Measurements from ENCODE around the gene WDR45.
A peak's percentile ranks its signal among the peaks of the same experiment; 100 is the strongest.

Gene WDR45

GRCh38 chrX:49103637-49104036 lies 23.9 kb upstream of the WDR45 start:
- in situ Hi-C loops (cut with HindIII; ENCODE audit: low pct_unique_long_range_greater_than_20kb, low sequenced_read_pairs), result no loop called here
- TF ChIP-seq JUND (IDR thresholded peaks at IDR 0.05; ENCODE audit: low read depth), result no peak
- DNase-seq (ENCODE audit: low read depth in 1 of 2, low spot score in 1 of 2), result no peak

- TF ChIP-seq JUND (IDR thresholded peaks at IDR 0.05; ENCODE audit: low read depth), result no peak
- in situ Hi-C loops (cut with HindIII; ENCODE audit: low pct_unique_long_range_greater_than_20kb, low sequenced_read_pairs), result no loop called here
- DNase-seq (ENCODE audit: low read depth in 1 of 2, low spot score in 1 of 2), result no peak
Measured at GRCh38 chrX:49102190-49102589, 22.5 kb upstream of the WDR45 start.

- in situ Hi-C loops (cut with HindIII; ENCODE audit: low pct_unique_long_range_greater_than_20kb, low sequenced_read_pairs), result no loop called here
- TF ChIP-seq JUND (IDR thresholded peaks at IDR 0.05; ENCODE audit: low read depth), result no peak
- no peak for DNase-seq (ENCODE audit: low read depth in 1 of 2, low spot score in 1 of 2)
Measured at GRCh38 chrX:49101629-49101984, 21.9 kb upstream of the WDR45 start.

- no peak for TF ChIP-seq JUND (IDR thresholded peaks at IDR 0.05; ENCODE audit: low read depth)
- DNase-seq (ENCODE audit: low read depth in 1 of 2, low spot score in 1 of 2), result peak; percentile 96 to 98
- in situ Hi-C loops (cut with HindIII; ENCODE audit: low pct_unique_long_range_greater_than_20kb, low sequenced_read_pairs), result no loop called here
Measured at GRCh38 chrX:49100704-49101628, 21.3 kb upstream of the WDR45 start.

- no peak for DNase-seq (ENCODE audit: low read depth in 1 of 2, low spot score in 1 of 2)
- no peak for TF ChIP-seq JUND (IDR thresholded peaks at IDR 0.05; ENCODE audit: low read depth)
- in situ Hi-C loops (cut with HindIII; ENCODE audit: low pct_unique_long_range_greater_than_20kb, low sequenced_read_pairs), result no loop called here
Measured at GRCh38 chrX:49096419-49096818, 16.7 kb upstream of the WDR45 start.

GRCh38 chrX:49089553-49089952 lies 9.9 kb upstream of the WDR45 start:
- TF ChIP-seq JUND (IDR thresholded peaks at IDR 0.05; ENCODE audit: low read depth), result no peak
- in situ Hi-C loops (cut with HindIII; ENCODE audit: low pct_unique_long_range_greater_than_20kb, low sequenced_read_pairs), result no loop called here
- DNase-seq (ENCODE audit: low read depth in 1 of 2, low spot score in 1 of 2), result no peak

- no peak for TF ChIP-seq JUND (IDR thresholded peaks at IDR 0.05; ENCODE audit: low read depth)
- no peak for DNase-seq (ENCODE audit: low read depth in 1 of 2, low spot score in 1 of 2)
- in situ Hi-C loops (cut with HindIII; ENCODE audit: low pct_unique_long_range_greater_than_20kb, low sequenced_read_pairs), result no loop called here
Measured at GRCh38 chrX:49082271-49082871, 2.7 kb upstream of the WDR45 start.

- in situ Hi-C loops (cut with HindIII; ENCODE audit: low pct_unique_long_range_greater_than_20kb, low sequenced_read_pairs), result no loop called here
- no peak for TF ChIP-seq JUND (IDR thresholded peaks at IDR 0.05; ENCODE audit: low read depth)
- DNase-seq (ENCODE audit: low read depth in 1 of 2, low spot score in 1 of 2), result no peak
Measured at GRCh38 chrX:49077941-49078340, 1.7 kb downstream of the WDR45 start.

- TF ChIP-seq JUND (IDR thresholded peaks at IDR 0.05; ENCODE audit: low read depth), result no peak
- no peak for DNase-seq (ENCODE audit: low read depth in 1 of 2, low spot score in 1 of 2)
- in situ Hi-C loops (cut with HindIII; ENCODE audit: low pct_unique_long_range_greater_than_20kb, low sequenced_read_pairs), result no loop called here
Measured at GRCh38 chrX:49075347-49075746, 4.3 kb downstream of the WDR45 start.

GRCh38 chrX:49073601-49074575 lies 5.8 kb downstream of the WDR45 start, which contains the start of gene PRAF2:
TSS of gene PRAF2 (minus strand) at chrX:49074002. CDS start at chrX:49073987, 15 bp downstream.
- in situ Hi-C loops (cut with HindIII; ENCODE audit: low pct_unique_long_range_greater_than_20kb, low sequenced_read_pairs), result no loop called here
- no peak for TF ChIP-seq JUND (IDR thresholded peaks at IDR 0.05; ENCODE audit: low read depth)
- peak; percentile 96 to 97 for DNase-seq (ENCODE audit: low read depth in 1 of 2, low spot score in 1 of 2)

GRCh38 chrX:49072712-49073095 lies 7.0 kb downstream of the WDR45 start:
- in situ Hi-C loops (cut with HindIII; ENCODE audit: low pct_unique_long_range_greater_than_20kb, low sequenced_read_pairs), result no loop called here
- DNase-seq (ENCODE audit: low read depth in 1 of 2, low spot score in 1 of 2), result no peak
- no peak for TF ChIP-seq JUND (IDR thresholded peaks at IDR 0.05; ENCODE audit: low read depth)

GRCh38 chrX:49071877-49072711 lies 7.6 kb downstream of the WDR45 start:
- in situ Hi-C loops (cut with HindIII; ENCODE audit: low pct_unique_long_range_greater_than_20kb, low sequenced_read_pairs), result no loop called here
- TF ChIP-seq JUND (IDR thresholded peaks at IDR 0.05; ENCODE audit: low read depth), result no peak
- no peak for DNase-seq (ENCODE audit: low read depth in 1 of 2, low spot score in 1 of 2)

Measured in T47D (cell line).